Esophagus squamous epithelium (tissue), 4 donors: ENCODE measurements around the gene MTFR1L.

Experiments used
- CTCF ChIP-seq, 6 experiments: fragments of 450-650 bp in 4 of 6; fragments of 200-600 bp in 2 of 6; sonication (generic) in 2 of 6; IDR thresholded peaks; one replicate each; pipeline ENCODE4 v1.5.1; 2016 to 2019; ENCODE audit warnings: antibody characterized with exemption in 6 of 6, mild to moderate bottlenecking in 4 of 6, moderate library complexity in 4 of 6
- POLR2A ChIP-seq, 4 donors: fragments of 450-650 bp; IDR thresholded peaks; one replicate each; pipeline ENCODE4 v1.6.1; 2017; ENCODE audit warnings: antibody characterized with exemption in 4 of 4, mild to moderate bottlenecking in 4 of 4, moderate library complexity in 3 of 4

- TF ChIP-seq CTCF (IDR thresholded peaks at IDR 0.05) (no peak), POLR2A (IDR thresholded peaks at IDR 0.05) (no peak)
These were observed 23.6 kb upstream of the MTFR1L start for GRCh38 chr1:25795946-25796810.
